Measurements from ENCODE around the gene SCAANT1.

GRCh38 chr3:63927422-63928280 is 15.5 kb upstream of the SCAANT1 start:
- TF ChIP-seq, protein P1, sequence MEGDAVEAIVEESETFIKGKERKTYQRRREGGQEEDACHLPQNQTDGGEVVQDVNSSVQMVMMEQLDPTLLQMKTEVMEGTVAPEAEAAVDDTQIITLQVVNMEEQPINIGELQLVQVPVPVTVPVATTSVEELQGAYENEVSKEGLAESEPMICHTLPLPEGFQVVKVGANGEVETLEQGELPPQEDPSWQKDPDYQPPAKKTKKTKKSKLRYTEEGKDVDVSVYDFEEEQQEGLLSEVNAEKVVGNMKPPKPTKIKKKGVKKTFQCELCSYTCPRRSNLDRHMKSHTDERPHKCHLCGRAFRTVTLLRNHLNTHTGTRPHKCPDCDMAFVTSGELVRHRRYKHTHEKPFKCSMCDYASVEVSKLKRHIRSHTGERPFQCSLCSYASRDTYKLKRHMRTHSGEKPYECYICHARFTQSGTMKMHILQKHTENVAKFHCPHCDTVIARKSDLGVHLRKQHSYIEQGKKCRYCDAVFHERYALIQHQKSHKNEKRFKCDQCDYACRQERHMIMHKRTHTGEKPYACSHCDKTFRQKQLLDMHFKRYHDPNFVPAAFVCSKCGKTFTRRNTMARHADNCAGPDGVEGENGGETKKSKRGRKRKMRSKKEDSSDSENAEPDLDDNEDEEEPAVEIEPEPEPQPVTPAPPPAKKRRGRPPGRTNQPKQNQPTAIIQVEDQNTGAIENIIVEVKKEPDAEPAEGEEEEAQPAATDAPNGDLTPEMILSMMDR (conservative IDR thresholded peaks at IDR 0.05): no peak
- no peak for TF ChIP-seq EZH2 (IDR thresholded peaks at IDR 0.05; ENCODE audit: low read depth)
